Measurements from ENCODE around the gene ZEB2.

Gene ZEB2

DNA sequence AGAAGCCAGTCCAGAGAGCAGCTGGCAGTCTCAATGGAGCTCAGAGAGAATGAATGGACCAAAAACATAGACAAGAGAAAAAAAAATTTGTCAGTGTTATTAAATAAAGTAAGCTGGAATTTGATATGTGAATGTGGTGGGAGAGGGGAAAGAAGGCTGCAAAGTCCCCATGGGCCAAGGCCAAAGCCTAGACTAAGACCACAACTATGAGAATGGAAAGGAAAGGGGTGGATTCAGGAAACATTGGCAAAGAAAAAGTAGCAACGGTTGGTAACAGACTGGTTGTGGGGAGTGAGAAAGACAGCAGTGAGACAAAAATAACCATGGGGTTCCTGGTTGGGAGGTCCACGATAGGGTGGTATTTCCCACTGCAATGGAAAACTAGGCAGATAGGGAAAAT is 47.0 kb downstream of the ZEB2 start:
- Histone ChIP-seq H3K4me1 (ENCODE audit: insufficient read depth, low read length, poor library complexity, severe bottlenecking) (peaks cover 10% of the 10 kb centered on the region), H3K27me3 (ENCODE audit: insufficient read depth, low read length, poor library complexity, severe bottlenecking) (no peaks in the 10 kb centered on the region), H4K20me1 (ENCODE audit: insufficient read depth, low read length, poor library complexity, severe bottlenecking) (no peaks in the 10 kb centered on the region), H3F3A (ENCODE audit: low read depth) (no peaks in the 10 kb centered on the region), H3K4me2 (ENCODE audit: low read depth, low read length, poor library complexity, severe bottlenecking) (no peak overlapping the region), H3K9me2 (replicated peaks; ENCODE audit: low read depth, low read length) (no peaks in the 10 kb centered on the region), H3K9ac (ENCODE audit: low read depth, low read length, poor library complexity, severe bottlenecking) (no peak overlapping the region), H3K4me3 (ENCODE audit: low read length, poor library complexity, severe bottlenecking) (no peak overlapping the region), H3K79me2 (ENCODE audit: insufficient read depth, low read length) (no peaks in the 10 kb centered on the region; the same call in 1 of the 2 replicates), H2AFZ (ENCODE audit: low read length) (no peak overlapping the region), H3K36me3 (ENCODE audit: insufficient read depth, low read length) (peaks cover 9% of the 10 kb centered on the region; the same call in 1 of the 2 replicates), H3K9me3 (ENCODE audit: insufficient read depth, low read depth, low read length) (no peaks in the 10 kb centered on the region)
- TF ChIP-seq, protein P1, sequence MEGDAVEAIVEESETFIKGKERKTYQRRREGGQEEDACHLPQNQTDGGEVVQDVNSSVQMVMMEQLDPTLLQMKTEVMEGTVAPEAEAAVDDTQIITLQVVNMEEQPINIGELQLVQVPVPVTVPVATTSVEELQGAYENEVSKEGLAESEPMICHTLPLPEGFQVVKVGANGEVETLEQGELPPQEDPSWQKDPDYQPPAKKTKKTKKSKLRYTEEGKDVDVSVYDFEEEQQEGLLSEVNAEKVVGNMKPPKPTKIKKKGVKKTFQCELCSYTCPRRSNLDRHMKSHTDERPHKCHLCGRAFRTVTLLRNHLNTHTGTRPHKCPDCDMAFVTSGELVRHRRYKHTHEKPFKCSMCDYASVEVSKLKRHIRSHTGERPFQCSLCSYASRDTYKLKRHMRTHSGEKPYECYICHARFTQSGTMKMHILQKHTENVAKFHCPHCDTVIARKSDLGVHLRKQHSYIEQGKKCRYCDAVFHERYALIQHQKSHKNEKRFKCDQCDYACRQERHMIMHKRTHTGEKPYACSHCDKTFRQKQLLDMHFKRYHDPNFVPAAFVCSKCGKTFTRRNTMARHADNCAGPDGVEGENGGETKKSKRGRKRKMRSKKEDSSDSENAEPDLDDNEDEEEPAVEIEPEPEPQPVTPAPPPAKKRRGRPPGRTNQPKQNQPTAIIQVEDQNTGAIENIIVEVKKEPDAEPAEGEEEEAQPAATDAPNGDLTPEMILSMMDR (conservative IDR thresholded peaks at IDR 0.05; ENCODE audit: low read length): no peak
- TF ChIP-seq EZH2phosphoT487 (IDR thresholded peaks at IDR 0.05; ENCODE audit: borderline replicate concordance): no peak

DNA sequence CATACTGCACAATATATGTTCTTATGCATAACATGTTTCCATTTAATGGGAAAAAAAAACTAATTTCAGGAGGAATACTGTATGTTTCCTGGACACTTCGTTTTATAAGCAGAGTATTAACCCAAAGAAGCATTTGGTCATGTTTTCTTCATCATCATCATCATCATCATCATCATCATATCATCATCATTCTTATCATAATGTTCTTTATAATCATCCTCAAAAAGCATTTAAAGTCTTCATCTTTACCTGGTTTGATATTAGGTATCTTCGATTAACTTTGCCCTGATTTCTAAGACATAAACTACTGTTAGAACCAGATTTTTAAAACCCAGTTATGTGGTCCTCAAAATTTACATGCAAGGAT is 47.9 kb downstream of the ZEB2 start:
- Histone ChIP-seq H3K79me2 (ENCODE audit: insufficient read depth, low read length) (no peaks in the 10 kb centered on the region), H3K4me1 (ENCODE audit: insufficient read depth, low read length, poor library complexity, severe bottlenecking) (peaks cover 10% of the 10 kb centered on the region), H3K36me3 (ENCODE audit: insufficient read depth, low read length) (peaks cover 9% of the 10 kb centered on the region; the same call in 1 of the 2 replicates), H3K4me2 (ENCODE audit: low read depth, low read length, poor library complexity, severe bottlenecking) (no peak overlapping the region), H3K4me3 (ENCODE audit: low read length, poor library complexity, severe bottlenecking) (no peak overlapping the region), H3K9me3 (ENCODE audit: insufficient read depth, low read depth, low read length) (no peaks in the 10 kb centered on the region), H3K9me2 (replicated peaks; ENCODE audit: low read depth, low read length) (no peaks in the 10 kb centered on the region), H3K27me3 (ENCODE audit: insufficient read depth, low read length, poor library complexity, severe bottlenecking) (no peaks in the 10 kb centered on the region), H3F3A (ENCODE audit: low read depth) (no peaks in the 10 kb centered on the region), H4K20me1 (ENCODE audit: insufficient read depth, low read length, poor library complexity, severe bottlenecking) (no peaks in the 10 kb centered on the region), H2AFZ (ENCODE audit: low read length) (no peak overlapping the region), H3K9ac (ENCODE audit: low read depth, low read length, poor library complexity, severe bottlenecking) (no peak overlapping the region)
- TF ChIP-seq, protein P1 (conservative IDR thresholded peaks at IDR 0.05; ENCODE audit: low read length): no peak
- no peak for TF ChIP-seq EZH2phosphoT487 (IDR thresholded peaks at IDR 0.05; ENCODE audit: borderline replicate concordance)

DNA sequence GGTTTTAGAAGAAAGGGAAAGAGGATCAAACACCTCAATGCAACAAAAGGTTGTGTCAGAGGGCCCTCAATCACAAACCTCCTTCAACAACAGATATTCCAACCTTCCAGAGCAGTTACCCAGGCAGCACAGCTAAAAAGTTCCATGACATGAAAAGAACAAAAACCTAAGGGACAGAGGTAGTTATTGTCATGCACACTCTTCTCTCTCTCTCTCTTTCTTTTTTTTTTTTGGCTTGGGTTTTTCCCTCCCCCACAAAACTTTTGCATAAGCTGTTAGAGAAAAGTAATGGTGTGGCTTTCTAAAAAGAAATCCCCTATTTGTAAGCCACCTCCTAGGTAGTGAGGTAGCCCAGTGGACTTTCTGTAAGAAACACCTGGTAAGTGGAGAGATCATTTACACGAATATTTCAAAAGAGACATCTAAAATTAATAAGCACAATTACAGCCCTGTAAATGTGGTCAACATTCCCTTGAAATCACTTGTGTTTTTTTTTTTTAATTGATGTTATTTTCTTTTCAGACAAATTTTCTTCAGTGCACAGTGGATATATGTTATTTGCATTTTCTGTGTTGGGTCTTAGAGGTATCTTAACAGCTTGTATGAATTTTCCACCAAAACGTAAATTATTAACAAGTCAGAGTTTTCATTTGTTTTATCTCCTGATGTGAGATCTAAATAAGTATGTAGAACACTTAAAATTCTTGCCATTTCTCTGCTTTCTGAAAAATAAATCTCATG is 48.4 kb downstream of the ZEB2 start:
- Histone ChIP-seq H3K9me3 (ENCODE audit: insufficient read depth, low read depth, low read length) (no peaks in the 10 kb centered on the region), H4K20me1 (ENCODE audit: insufficient read depth, low read length, poor library complexity, severe bottlenecking) (no peaks in the 10 kb centered on the region), H3F3A (ENCODE audit: low read depth) (no peaks in the 10 kb centered on the region), H2AFZ (ENCODE audit: low read length) (no peak overlapping the region), H3K4me3 (ENCODE audit: low read length, poor library complexity, severe bottlenecking) (no peak overlapping the region), H3K9ac (ENCODE audit: low read depth, low read length, poor library complexity, severe bottlenecking) (no peak overlapping the region), H3K27me3 (ENCODE audit: insufficient read depth, low read length, poor library complexity, severe bottlenecking) (no peaks in the 10 kb centered on the region), H3K9me2 (replicated peaks; ENCODE audit: low read depth, low read length) (no peaks in the 10 kb centered on the region), H3K4me2 (ENCODE audit: low read depth, low read length, poor library complexity, severe bottlenecking) (no peak overlapping the region), H3K36me3 (ENCODE audit: insufficient read depth, low read length) (peaks cover 9% of the 10 kb centered on the region; the same call in 1 of the 2 replicates), H3K79me2 (ENCODE audit: insufficient read depth, low read length) (no peaks in the 10 kb centered on the region), H3K4me1 (ENCODE audit: insufficient read depth, low read length, poor library complexity, severe bottlenecking) (peaks cover 10% of the 10 kb centered on the region)
- TF ChIP-seq, protein P1 (conservative IDR thresholded peaks at IDR 0.05; ENCODE audit: low read length): no peak
- no peak for TF ChIP-seq EZH2phosphoT487 (IDR thresholded peaks at IDR 0.05; ENCODE audit: borderline replicate concordance)

Data from Loucy (cell line).